ENCODE data around the gene DDOST. TPM values are rescaled to one million over a fixed set of nuclear protein-coding genes. Genes with fewer than 3 reads are reported as not detected.

Gene DDOST
- total and polyA plus RNA-seq, 2 donors = 93.0 to 121 TPM

GRCh38 chr1:20603504-20604464 lies 57.4 kb downstream of the DDOST start:
- Histone ChIP-seq H3K4me1 (ENCODE audit: control insufficient read depth in 2 of 2, insufficient read depth in 2 of 2, low read length in 2 of 2) (no peaks in the 10 kb centered on the region), H3K36me3 (ENCODE audit: control insufficient read depth in 2 of 2, insufficient read depth in 2 of 2, low read length in 1 of 2) (no peaks in the 10 kb centered on the region), H3K27me3 (ENCODE audit: control insufficient read depth in 2 of 2, insufficient read depth in 1 of 2, low read length in 1 of 2) (no peaks in the 10 kb centered on the region), H3K27ac (ENCODE audit: low read depth in 1 of 2, low read length in 1 of 2) (no peak overlapping the region), H3K9me3 (ENCODE audit: control insufficient read depth in 2 of 2, insufficient read depth in 1 of 2, low read length in 1 of 2) (no peaks in the 10 kb centered on the region), H3K4me3 (ENCODE audit: low read length in 2 of 2) (no peak overlapping the region)
- 96% methylated on average over 9 of the region's 9 CpGs for WGBS
- no peak for DNase-seq (ENCODE audit: low read depth in 6 of 9, low spot score in 9 of 9)

GRCh38 chr1:20602851-20603450 lies 58.2 kb downstream of the DDOST start:
- Histone ChIP-seq H3K9me3 (ENCODE audit: control insufficient read depth in 2 of 2, insufficient read depth in 1 of 2, low read length in 1 of 2) (no peaks in the 10 kb centered on the region), H3K27me3 (ENCODE audit: control insufficient read depth in 2 of 2, insufficient read depth in 1 of 2, low read length in 1 of 2) (no peaks in the 10 kb centered on the region), H3K4me3 (ENCODE audit: low read length in 2 of 2) (no peak overlapping the region), H3K36me3 (ENCODE audit: control insufficient read depth in 2 of 2, insufficient read depth in 2 of 2, low read length in 1 of 2) (no peaks in the 10 kb centered on the region), H3K27ac (ENCODE audit: low read depth in 1 of 2, low read length in 1 of 2) (no peak overlapping the region), H3K4me1 (ENCODE audit: control insufficient read depth in 2 of 2, insufficient read depth in 2 of 2, low read length in 2 of 2) (no peaks in the 10 kb centered on the region)
- 97% methylated on average over 4 of the region's 4 CpGs for WGBS
- DNase-seq (ENCODE audit: low read depth in 6 of 9, low spot score in 9 of 9) = no peak

Other genes starting within 250 kb of the DDOST start
- 0.42 TPM for gene CAMK2N1, start 175.2 kb downstream of the DDOST start, total RNA-seq
- gene CAMK2N1, start 175.2 kb downstream of the DDOST start, polyA plus RNA-seq = 11.1 TPM
- gene MUL1, start 153.2 kb downstream of the DDOST start, total RNA-seq = 14.5 TPM
- 9.3 TPM for gene MUL1, start 153.2 kb downstream of the DDOST start, polyA plus RNA-seq
- 0.09 TPM for gene FAM43B, start 108.8 kb downstream of the DDOST start, total RNA-seq
- 0.32 TPM for gene FAM43B, start 108.8 kb downstream of the DDOST start, polyA plus RNA-seq
- 0.33 TPM for gene CDA, start 72.3 kb downstream of the DDOST start, total RNA-seq
- 2.8 TPM for gene CDA, start 72.3 kb downstream of the DDOST start, polyA plus RNA-seq
- 16.6 TPM for gene PINK1, start 27.9 kb downstream of the DDOST start, total RNA-seq
- 51.7 TPM for gene PINK1, start 27.9 kb downstream of the DDOST start, polyA plus RNA-seq
- 0.85 TPM for gene KIF17, start 56.6 kb upstream of the DDOST start, total RNA-seq
- 1.0 TPM for gene KIF17, start 56.6 kb upstream of the DDOST start, polyA plus RNA-seq
- 0.14 TPM for gene SH2D5, start 71.3 kb upstream of the DDOST start, total RNA-seq
- 1.4 TPM for gene SH2D5, start 71.3 kb upstream of the DDOST start, polyA plus RNA-seq
- gene HP1BP3, start 125.9 kb upstream of the DDOST start, total RNA-seq = 172 TPM
- 123 TPM for gene HP1BP3, start 125.9 kb upstream of the DDOST start, polyA plus RNA-seq

Data from thymus (tissue), 11 donors.